Fibroblast of upper back skin (primary cell): Measurements from ENCODE around the gene TMUB1.
"Not testable (repeated sequence)": the region's sequence is repeated elsewhere in the genome, so short reads cannot be mapped to it uniquely, and the experiment has no call there.

Source experiments
- DNase-seq: peaks from one replicate; pipeline ENCODE4 v3.0.0-alpha.2; 2013

Gene TMUB1

GRCh38 chr7:151048911-151049463, 34.3 kb downstream of the TMUB1 start:
- no peak for DNase-seq

DNA sequence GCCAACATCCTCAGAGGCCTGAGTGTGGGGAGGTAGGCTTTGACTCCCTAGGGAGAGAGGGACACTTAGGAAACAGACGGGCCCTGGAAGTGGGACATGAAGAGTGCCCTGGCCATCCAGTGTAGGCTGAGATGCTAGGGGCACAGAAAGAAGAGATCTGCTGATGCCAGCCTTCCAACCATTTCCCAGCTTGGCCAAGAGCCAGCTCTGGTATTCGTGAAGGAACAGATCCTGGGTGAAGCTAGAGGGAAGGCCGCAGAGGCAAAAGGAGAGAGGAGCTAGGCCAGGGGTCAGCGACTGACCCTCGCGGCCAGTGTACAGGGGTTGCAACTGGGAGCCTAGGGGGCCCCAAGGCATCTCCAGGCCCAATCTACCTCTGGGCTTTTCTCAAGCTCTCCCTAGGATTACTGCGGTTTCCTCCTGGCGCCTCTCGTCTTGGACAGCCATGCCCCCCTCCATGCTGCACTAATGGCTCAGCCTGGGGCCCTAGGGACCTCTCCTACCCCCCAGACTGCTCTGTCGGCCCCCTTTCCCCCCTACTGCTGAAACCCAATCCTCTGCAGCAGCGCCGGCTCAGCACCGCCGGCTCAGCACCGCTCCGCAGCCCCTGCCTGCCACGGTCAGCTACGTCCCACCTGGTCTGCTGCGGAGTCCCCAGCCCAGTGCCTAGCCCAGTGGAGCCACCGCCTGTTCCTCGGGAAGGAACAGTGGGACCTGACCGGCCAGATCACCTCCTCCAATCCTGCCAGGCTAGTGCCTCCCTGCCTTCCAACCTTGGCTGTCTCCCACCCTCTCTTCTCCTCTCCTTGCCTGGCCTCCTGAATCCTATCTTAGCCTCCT, 35.1 kb downstream of the TMUB1 start, which contains the start of gene ASIC3:
ASIC3 (plus strand) TSS at position 556 of the 840 bp plus-strand sequence. CDS start 355 bp downstream, outside the sequence.
- DNase-seq: no peak

GRCh38 chr7:151046603-151047573, 36.4 kb downstream of the TMUB1 start:
- DNase-seq: peak; percentile 74

DNA sequence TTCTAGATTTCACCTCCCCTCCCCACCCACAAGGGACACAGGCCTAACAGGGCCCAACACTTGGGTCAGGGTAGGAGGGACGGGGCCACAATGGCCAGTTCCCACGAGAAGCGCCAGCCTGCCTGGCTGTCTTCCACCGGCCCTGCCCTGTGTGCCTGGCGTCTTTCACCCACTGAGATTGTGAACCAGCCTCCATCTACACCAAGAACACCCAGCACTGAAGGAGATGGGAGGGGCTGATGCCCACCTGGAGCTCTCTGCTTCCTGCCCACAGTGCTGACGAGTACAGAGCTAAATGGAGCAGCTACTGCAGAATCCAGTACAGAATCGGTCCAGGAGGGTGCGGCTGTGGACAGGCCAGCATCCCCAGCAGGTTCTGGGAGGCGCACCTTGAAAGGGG, 37.3 kb downstream of the TMUB1 start:
- DNase-seq: no peak

DNA sequence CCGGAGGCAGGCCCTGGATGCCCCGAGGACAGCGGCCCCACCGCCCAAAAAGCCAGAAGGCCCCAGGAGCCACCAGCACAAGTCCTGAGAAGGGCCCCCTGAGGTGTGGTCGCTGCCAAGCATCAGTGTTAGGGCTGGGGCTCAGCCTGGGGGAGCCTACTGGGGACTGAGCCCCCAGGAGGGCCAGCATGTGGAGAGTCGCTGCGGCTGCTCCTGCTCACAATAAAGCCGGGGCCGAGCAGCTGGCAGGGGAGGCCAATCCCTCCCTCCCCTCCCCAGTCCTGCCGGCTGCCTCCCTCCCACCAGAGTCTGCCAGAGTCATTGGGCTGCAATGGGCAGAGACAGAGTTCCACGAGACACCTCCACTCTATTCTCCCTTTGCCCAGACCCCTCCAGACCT, 38.0 kb downstream of the TMUB1 start:
- no peak for DNase-seq

DNA sequence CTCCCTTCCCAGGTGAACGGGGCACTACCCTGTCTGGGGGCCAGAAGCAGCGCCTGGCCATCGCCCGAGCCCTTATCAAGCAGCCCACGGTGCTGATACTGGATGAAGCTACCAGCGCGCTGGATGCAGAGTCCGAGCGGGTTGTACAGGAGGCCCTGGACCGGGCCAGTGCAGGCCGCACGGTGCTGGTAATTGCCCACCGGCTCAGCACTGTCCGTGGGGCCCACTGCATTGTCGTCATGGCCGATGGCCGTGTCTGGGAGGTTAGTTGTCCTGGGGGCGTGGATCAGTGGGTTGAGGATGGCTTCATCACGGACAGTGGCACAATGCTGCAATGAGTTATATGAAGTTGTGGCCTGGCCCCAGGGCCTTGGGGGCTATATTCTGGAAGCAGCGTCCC, 39.3 kb downstream of the TMUB1 start:
- DNase-seq: no peak

DNA sequence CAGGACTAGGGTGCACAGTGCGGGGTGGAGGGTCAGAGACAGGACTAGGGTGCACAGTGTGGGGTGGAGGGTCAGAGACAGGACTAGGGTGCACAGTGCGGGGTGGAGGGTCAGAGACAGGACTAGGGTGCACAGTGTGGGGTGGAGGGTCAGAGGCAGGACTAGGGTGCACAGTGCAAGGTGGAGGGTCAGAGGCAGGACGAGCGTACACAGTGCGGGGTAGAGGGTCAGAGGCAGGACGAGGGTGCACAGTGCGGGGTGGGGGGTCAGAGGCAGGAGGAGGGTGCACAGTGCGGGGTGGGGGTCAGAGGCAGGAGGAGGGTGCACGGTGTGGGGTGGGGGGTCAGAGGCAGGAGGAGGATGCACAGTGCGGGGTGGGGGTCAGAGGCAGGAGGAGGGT, 39.8 kb downstream of the TMUB1 start:
- DNase-seq: not testable (repeated sequence)

- no peak for DNase-seq
Observed at GRCh38 chr7:151040616-151041375, 42.5 kb downstream of the TMUB1 start.

- DNase-seq: no peak
Observed at GRCh38 chr7:151039850-151040548, 43.3 kb downstream of the TMUB1 start.

- peak; percentile 92 for DNase-seq
Observed at GRCh38 chr7:151038951-151039849, 44.1 kb downstream of the TMUB1 start.

DNA sequence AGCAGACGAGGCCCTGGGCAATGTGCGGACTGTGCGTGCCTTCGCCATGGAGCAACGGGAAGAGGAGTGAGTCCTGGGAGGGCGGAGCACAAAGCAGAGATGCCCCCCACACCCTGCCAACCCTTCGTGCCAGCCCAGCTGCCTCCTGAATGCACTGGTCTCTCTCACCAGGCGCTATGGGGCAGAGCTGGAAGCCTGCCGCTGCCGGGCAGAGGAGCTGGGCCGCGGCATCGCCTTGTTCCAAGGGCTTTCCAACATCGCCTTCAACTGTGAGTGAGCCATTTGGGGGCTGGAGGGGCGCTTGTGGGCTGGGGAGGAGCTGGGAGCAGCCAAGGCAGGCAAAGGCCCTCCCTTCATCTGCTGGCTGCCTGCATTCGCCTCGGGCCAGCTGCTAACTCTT, 47.4 kb downstream of the TMUB1 start:
- no peak for DNase-seq

GRCh38 chr7:151035026-151035717, 48.1 kb downstream of the TMUB1 start:
- no peak for DNase-seq

GRCh38 chr7:151034312-151035025, 48.8 kb downstream of the TMUB1 start:
- DNase-seq: no peak

DNA sequence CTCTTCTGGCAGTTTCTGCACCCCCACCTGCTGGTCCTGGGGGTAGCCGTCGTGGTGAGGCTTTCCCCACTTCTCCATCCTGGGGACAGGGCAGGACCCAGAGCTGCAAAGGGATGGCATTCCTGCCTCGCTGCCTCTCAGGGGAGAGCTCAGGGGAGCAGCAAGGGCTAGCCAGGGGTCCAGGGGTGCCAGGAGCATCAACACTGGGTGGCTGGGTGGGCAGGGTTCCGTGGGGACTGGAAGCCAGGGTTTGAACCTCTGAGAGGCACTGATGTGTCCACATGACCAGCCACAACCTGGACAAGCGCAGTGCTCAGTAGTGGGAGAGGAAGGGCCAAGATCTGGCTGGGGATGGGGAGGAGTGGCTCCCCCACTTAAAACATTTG, 49.4 kb downstream of the TMUB1 start:
- DNase-seq: no peak

- DNase-seq: no peak
Observed at GRCh38 chr7:151032936-151033863, 50.1 kb downstream of the TMUB1 start.
